Lung microvascular endothelial cell (primary cell): Measurements from ENCODE around the gene STX18. TPM values are rescaled to one million over a fixed set of nuclear protein-coding genes. Genes with fewer than 3 reads are reported as not detected.

Source experiments
- DNase-seq, 2 donors: peaks; one replicate each; pipeline versions ENCODE4 v3.0.0 to v3.0.0-alpha.2; 2010; ENCODE audit warnings: low read depth in 2 of 2
- total RNA-seq: library from RNA; depleted of rRNA; stranded (reverse); fragments of >200 nt; gene quantifications from 2 replicates; pipeline ENCODE4 v1.2.1, GENCODE V29; 2014

STX18 gene
- total RNA-seq, 1 donor from 2014 or later = 14.1 TPM

GRCh38 chr4:4440333-4441061, 101.4 kb downstream of the STX18 start:
- no peak for DNase-seq

GRCh38 chr4:4439782-4440181, 102.1 kb downstream of the STX18 start:
- no peak for DNase-seq

- DNase-seq = no peak
Observed at GRCh38 chr4:4438891-4439290, 103.0 kb downstream of the STX18 start.

- no peak for DNase-seq
Observed at GRCh38 chr4:4437798-4438470, 103.9 kb downstream of the STX18 start.

GRCh38 chr4:4436244-4436823, 105.5 kb downstream of the STX18 start:
- DNase-seq = no peak

- DNase-seq = no peak
Observed at GRCh38 chr4:4433941-4434340, 107.9 kb downstream of the STX18 start.

GRCh38 chr4:4432341-4433125, 109.3 kb downstream of the STX18 start:
- no peak for DNase-seq

- peak; percentile 61 to 67 for DNase-seq
Observed at GRCh38 chr4:4430492-4431195, 111.2 kb downstream of the STX18 start.

GRCh38 chr4:4428966-4429875, 112.6 kb downstream of the STX18 start:
- no peak for DNase-seq

GRCh38 chr4:4427886-4428285, 114.0 kb downstream of the STX18 start:
- DNase-seq = no peak

GRCh38 chr4:4427121-4427870, 114.6 kb downstream of the STX18 start:
- no peak for DNase-seq

- no peak for DNase-seq
Observed at GRCh38 chr4:4426511-4427120, 115.2 kb downstream of the STX18 start.

- no peak for DNase-seq
Observed at GRCh38 chr4:4425696-4426095, 116.2 kb downstream of the STX18 start.

- no peak for DNase-seq
Observed at GRCh38 chr4:4425119-4425690, 116.6 kb downstream of the STX18 start.

GRCh38 chr4:4424499-4425115, 117.2 kb downstream of the STX18 start:
- no peak for DNase-seq

GRCh38 chr4:4423706-4424498, 117.9 kb downstream of the STX18 start:
- DNase-seq = no peak

GRCh38 chr4:4422856-4423499, 118.9 kb downstream of the STX18 start:
- DNase-seq = no peak
